SHP77 treated with DMSO at 0.1 percent for 48 hours (cell line): ENCODE results near the gene FBXO21.
"Not testable (repeated sequence)": the region's sequence is repeated elsewhere in the genome, so short reads cannot be mapped to it uniquely, and the experiment has no call there.

Experiments used
- DNase-seq: peaks from one replicate; lab custom pipeline; 2025; lab: John Stamatoyannopoulos, UW

FBXO21 gene

GRCh38 chr12:117134721-117135120 lies 55.5 kb downstream of the FBXO21 start:
- no peak for DNase-seq

- no peak for DNase-seq
Measured at GRCh38 chr12:117134059-117134458, 56.2 kb downstream of the FBXO21 start.

GRCh38 chr12:117130801-117131200 lies 59.5 kb downstream of the FBXO21 start:
- DNase-seq, result no peak

GRCh38 chr12:117129391-117129790 lies 60.9 kb downstream of the FBXO21 start:
- no peak for DNase-seq

- no peak for DNase-seq
Measured at GRCh38 chr12:117127933-117128823, 62.1 kb downstream of the FBXO21 start.

- no peak for DNase-seq
Measured at GRCh38 chr12:117126335-117126734, 63.9 kb downstream of the FBXO21 start.

- no peak for DNase-seq
Measured at GRCh38 chr12:117125767-117126166, 64.5 kb downstream of the FBXO21 start.

GRCh38 chr12:117125272-117125613 lies 65.0 kb downstream of the FBXO21 start:
- no peak for DNase-seq

GRCh38 chr12:117124421-117125271 lies 65.6 kb downstream of the FBXO21 start:
- DNase-seq, result no peak

GRCh38 chr12:117121441-117121840 lies 68.8 kb downstream of the FBXO21 start:
- DNase-seq, result no peak

GRCh38 chr12:117120787-117121186 lies 69.5 kb downstream of the FBXO21 start:
- DNase-seq, result peak; percentile 37

- peak; percentile 84 for DNase-seq
Measured at GRCh38 chr12:117119592-117120198, 70.6 kb downstream of the FBXO21 start.

GRCh38 chr12:117118838-117119591 lies 71.3 kb downstream of the FBXO21 start:
- peak; percentile 72 for DNase-seq

- DNase-seq, result no peak
Measured at GRCh38 chr12:117114784-117115183, 75.5 kb downstream of the FBXO21 start.

GRCh38 chr12:117113231-117113630 lies 77.0 kb downstream of the FBXO21 start:
- no peak for DNase-seq

- DNase-seq, result peak; percentile 50
Measured at GRCh38 chr12:117111821-117112595, 78.3 kb downstream of the FBXO21 start.

GRCh38 chr12:117111386-117111785 lies 78.9 kb downstream of the FBXO21 start:
- no peak for DNase-seq

GRCh38 chr12:117109943-117110635 lies 80.2 kb downstream of the FBXO21 start:
- DNase-seq, result no peak

- DNase-seq, result no peak
Measured at GRCh38 chr12:117105902-117106301, 84.4 kb downstream of the FBXO21 start.

- not testable (repeated sequence) for DNase-seq
Measured at GRCh38 chr12:117104003-117104402, 86.3 kb downstream of the FBXO21 start.
